PFSK-1 (cell line): ENCODE data around the gene HOXA3.

Experiments
- POLR2AphosphoS5 ChIP-seq: IDR thresholded peaks from 2 replicates; pipeline ENCODE4 v1.6.1; 2012; ENCODE audit warnings: low read depth, mild to moderate bottlenecking, control low read depth, low read length, moderate library complexity
- SIN3A ChIP-seq: IDR thresholded peaks from 2 replicates; pipeline ENCODE4 v1.6.1; 2012; ENCODE audit warnings: mild to moderate bottlenecking, low read length, moderate library complexity, borderline replicate concordance; ENCODE audit not compliant: insufficient read depth
- TAF1 ChIP-seq: IDR thresholded peaks from 2 replicates; pipeline ENCODE4 v1.6.1; 2012; ENCODE audit warnings: low read length, control low read depth, borderline replicate concordance; ENCODE audit not compliant: insufficient read depth

- TF ChIP-seq POLR2AphosphoS5 (no peak), SIN3A (no peak), TAF1 (no peak)
These were observed 2.0 kb upstream of the HOXA3 start for GRCh38 chr7:27154369-27154768.
